Measurements from ENCODE around the gene GCKR.
A peak's percentile ranks its signal among the peaks of the same experiment; 100 is the strongest.

Gene GCKR

GRCh38 chr2:27461118-27461517, 35.5 kb upstream of the GCKR start:
- Histone ChIP-seq H3K27ac (no peak overlapping the region), H3K9ac (no peak overlapping the region), H3K27me3 (ENCODE audit: control insufficient read depth, insufficient read depth, low read length) (no peaks in the 10 kb centered on the region), H3K79me2 (no peaks in the 10 kb centered on the region), H3K4me1 (no peaks in the 10 kb centered on the region), H3K4me3 (ENCODE audit: low read depth, low read length) (no peak overlapping the region), H3K9me3 (ENCODE audit: control insufficient read depth, low read length) (no peaks in the 10 kb centered on the region), H2AFZ (no peak overlapping the region), H3K4me2 (ENCODE audit: low read length) (no peak overlapping the region), H3K36me3 (ENCODE audit: control insufficient read depth, insufficient read depth, low read length) (no peaks in the 10 kb centered on the region)
- no peak for TF ChIP-seq CTCF (IDR thresholded peaks at IDR 0.05)

GRCh38 chr2:27464443-27464842, 32.2 kb upstream of the GCKR start:
- no peak overlapping the region for H3K27ac ChIP-seq
- H3K4me3 ChIP-seq (ENCODE audit: low read depth, low read length) = no peak overlapping the region
- no peaks in the 10 kb centered on the region for H3K9me3 ChIP-seq (ENCODE audit: control insufficient read depth, low read length)
- no peak for TF ChIP-seq CTCF (IDR thresholded peaks at IDR 0.05)
- no peaks in the 10 kb centered on the region for H3K27me3 ChIP-seq (ENCODE audit: control insufficient read depth, insufficient read depth, low read length)
- H3K9ac ChIP-seq = no peak overlapping the region
- no peaks in the 10 kb centered on the region for H3K36me3 ChIP-seq (ENCODE audit: control insufficient read depth, insufficient read depth, low read length)
- H3K4me1 ChIP-seq = no peaks in the 10 kb centered on the region
- no peak overlapping the region for H2AFZ ChIP-seq
- no peaks in the 10 kb centered on the region for H3K79me2 ChIP-seq
- no peak overlapping the region for H3K4me2 ChIP-seq (ENCODE audit: low read length)

GRCh38 chr2:27471961-27472360, 24.7 kb upstream of the GCKR start:
- Histone ChIP-seq H3K4me2 (ENCODE audit: low read length) (no peak overlapping the region), H3K79me2 (no peaks in the 10 kb centered on the region), H3K27me3 (ENCODE audit: control insufficient read depth, insufficient read depth, low read length) (no peaks in the 10 kb centered on the region), H3K4me1 (no peaks in the 10 kb centered on the region), H3K4me3 (ENCODE audit: low read depth, low read length) (no peak overlapping the region), H3K27ac (no peak overlapping the region), H3K9me3 (ENCODE audit: control insufficient read depth, low read length) (no peaks in the 10 kb centered on the region), H3K36me3 (ENCODE audit: control insufficient read depth, insufficient read depth, low read length) (no peaks in the 10 kb centered on the region), H2AFZ (no peak overlapping the region), H3K9ac (no peak overlapping the region)
- TF ChIP-seq CTCF (IDR thresholded peaks at IDR 0.05) = no peak

GRCh38 chr2:27485496-27485895, 11.1 kb upstream of the GCKR start:
- no peaks in the 10 kb centered on the region for H3K36me3 ChIP-seq (ENCODE audit: control insufficient read depth, insufficient read depth, low read length)
- no peak for TF ChIP-seq CTCF (IDR thresholded peaks at IDR 0.05)
- H3K79me2 ChIP-seq = no peaks in the 10 kb centered on the region
- no peak overlapping the region for H2AFZ ChIP-seq
- no peaks in the 10 kb centered on the region for H3K27me3 ChIP-seq (ENCODE audit: control insufficient read depth, insufficient read depth, low read length)
- no peaks in the 10 kb centered on the region for H3K9me3 ChIP-seq (ENCODE audit: control insufficient read depth, low read length)
- H3K4me3 ChIP-seq (ENCODE audit: low read depth, low read length) = no peak overlapping the region
- no peak overlapping the region for H3K4me2 ChIP-seq (ENCODE audit: low read length)
- H3K27ac ChIP-seq = no peak overlapping the region
- peaks cover 5% of the 10 kb centered on the region for H3K4me1 ChIP-seq
- no peak overlapping the region for H3K9ac ChIP-seq

- Histone ChIP-seq H3K4me2 (ENCODE audit: low read length) (peak overlapping the region; percentile 76), H3K9ac (no peak overlapping the region), H3K4me3 (ENCODE audit: low read depth, low read length) (peak overlapping the region; percentile 75), H3K9me3 (ENCODE audit: control insufficient read depth, low read length) (no peaks in the 10 kb centered on the region), H3K4me1 (peaks cover 5% of the 10 kb centered on the region), H2AFZ (peak overlapping the region; percentile 76), H3K36me3 (ENCODE audit: control insufficient read depth, insufficient read depth, low read length) (no peaks in the 10 kb centered on the region), H3K27ac (peak overlapping the region; percentile 64), H3K79me2 (no peaks in the 10 kb centered on the region), H3K27me3 (ENCODE audit: control insufficient read depth, insufficient read depth, low read length) (no peaks in the 10 kb centered on the region)
- no peak for TF ChIP-seq CTCF (IDR thresholded peaks at IDR 0.05)
Observed at GRCh38 chr2:27489118-27489497, 7.5 kb upstream of the GCKR start.

Measured in parathyroid adenoma (tissue), 2 donors.